PC-3 (cell line): ENCODE measurements around the gene CTXN3. TPM values are rescaled to one million over a fixed set of nuclear protein-coding genes. Genes with fewer than 3 reads are reported as not detected.

Experiments used
- ATAC-seq: fragments of 200-7000 bp; cut with Tn5 transposase; 2 replicates; pipeline ENCODE4 v1.9.1; 2020; ENCODE audit warnings: mild to moderate bottlenecking, moderate library complexity
- BruUV-seq: library from RNA; stranded (reverse); fragments of 400-500 nt; replicated peaks from 2 replicates; lab custom pipeline; 2021; lab: Mats Ljungman, UMichigan
- CTCF ChIA-PET: fragments of 300-600 bp; sonication (Branson Sonifier 250); formaldehyde crosslinking; loops from one replicate; lab custom pipeline; 2022; ENCODE audit warnings: antibody characterized with exemption; lab: Charles Lee
- POLR2A ChIA-PET: fragments of 300-600 bp; sonication (Branson Sonifier 250); formaldehyde crosslinking; loops from one replicate; lab custom pipeline; 2022; ENCODE audit warnings: antibody characterized with exemption; ENCODE audit not compliant: unreplicated experiment; lab: Charles Lee
- DNase-seq: peaks from one replicate; pipeline ENCODE4 v3.0.0-alpha.2; 2015
- H2AFZ ChIP-seq: fragments of 300-600 bp; sonication (generic); 2 replicates; pipeline ENCODE4 v1.6.0; 2016; ENCODE audit warnings: antibody characterized with exemption, low read length
- H3F3A ChIP-seq: fragments of 300-600 bp; sonication (generic); one replicate; pipeline ENCODE4 v1.6.0; 2017; ENCODE audit warnings: antibody characterized with exemption, low read length, control low read depth, mild to moderate bottlenecking; ENCODE audit not compliant: unreplicated experiment
- H3K27ac ChIP-seq: fragments of 300-600 bp; sonication (generic); 2 replicates; pipeline ENCODE4 v1.5.1; 2016; ENCODE audit warnings: mild to moderate bottlenecking, low read length
- H3K27me3 ChIP-seq: fragments of 300-600 bp; sonication (generic); 2 replicates; pipeline ENCODE4 v1.6.1; 2016; ENCODE audit warnings: low read length, mixed read lengths
- H3K36me3 ChIP-seq: fragments of 300-600 bp; sonication (generic); 2 replicates; pipeline ENCODE4 v1.6.1; 2016; ENCODE audit warnings: low read depth, mixed run types, low read length, mixed read lengths
- H3K4me1 ChIP-seq: fragments of 300-600 bp; sonication (generic); 2 replicates; pipeline ENCODE4 v1.5.1; 2016; ENCODE audit warnings: low read length; ENCODE audit not compliant: insufficient read depth
- H3K4me2 ChIP-seq: fragments of 300-600 bp; sonication (generic); 2 replicates; pipeline ENCODE4 v1.6.0; 2016; ENCODE audit warnings: low read length
- H3K4me3 ChIP-seq: fragments of 300-600 bp; sonication (generic); 2 replicates; pipeline ENCODE4 v1.5.1; 2016; ENCODE audit warnings: mild to moderate bottlenecking, low read length, mixed read lengths
- H3K79me2 ChIP-seq: fragments of 300-600 bp; sonication (generic); 2 replicates; pipeline ENCODE4 v1.6.1; 2017; ENCODE audit warnings: low read length, mixed read lengths
- H3K9ac ChIP-seq: fragments of 300-600 bp; sonication (generic); 2 replicates; pipeline ENCODE4 v1.6.0; 2016; ENCODE audit warnings: mild to moderate bottlenecking, low read length
- H3K9me2 ChIP-seq: fragments of 300-600 bp; sonication (generic); replicated peaks from 2 replicates; pipeline ENCODE4 v1.6.1; 2016; ENCODE audit warnings: mixed run types, low read length, mixed read lengths
- H3K9me3 ChIP-seq: fragments of 300-600 bp; sonication (generic); 2 replicates; pipeline ENCODE4 v1.6.1; 2016; ENCODE audit warnings: low read length, mixed read lengths
- H4K20me1 ChIP-seq: fragments of 300-600 bp; sonication (generic); 2 replicates; pipeline ENCODE4 v1.6.1; 2016; ENCODE audit warnings: low read length, mixed read lengths
- CTCF ChIP-seq: fragments of 300-600 bp; sonication (generic); conservative IDR thresholded peaks from 2 replicates; pipeline ENCODE4 v1.5.1; 2017; ENCODE audit warnings: antibody characterized with exemption, low read depth, mild to moderate bottlenecking, low read length
- EZH2 ChIP-seq: fragments of 300-600 bp; sonication (generic); IDR thresholded peaks from one replicate; pipeline ENCODE4 v1.6.1; 2017; ENCODE audit warnings: antibody characterized with exemption, mild to moderate bottlenecking, low read length; ENCODE audit not compliant: unreplicated experiment
- EZH2phosphoT487 ChIP-seq: fragments of 300-600 bp; sonication (generic); IDR thresholded peaks from 2 replicates; pipeline ENCODE4 v1.6.1; 2018; ENCODE audit warnings: mild to moderate bottlenecking, antibody characterized with exemption, low read length, borderline replicate concordance
- intact Hi-C: fragments of 100-400 bp; cut with micrococcal nuclease; formaldehyde crosslinking; loops from 2 replicates; pipeline ENCODE4 v1.9.0; 2023
- total RNA-seq: library from RNA; depleted of rRNA; stranded (reverse); fragments of >200 nt; gene quantifications from 2 replicates; pipeline ENCODE4 v1.2.3, GENCODE V29; 2014

The CTXN3 gene
- total RNA-seq, 1 experiment from 2014 or later, result not detected

DNA sequence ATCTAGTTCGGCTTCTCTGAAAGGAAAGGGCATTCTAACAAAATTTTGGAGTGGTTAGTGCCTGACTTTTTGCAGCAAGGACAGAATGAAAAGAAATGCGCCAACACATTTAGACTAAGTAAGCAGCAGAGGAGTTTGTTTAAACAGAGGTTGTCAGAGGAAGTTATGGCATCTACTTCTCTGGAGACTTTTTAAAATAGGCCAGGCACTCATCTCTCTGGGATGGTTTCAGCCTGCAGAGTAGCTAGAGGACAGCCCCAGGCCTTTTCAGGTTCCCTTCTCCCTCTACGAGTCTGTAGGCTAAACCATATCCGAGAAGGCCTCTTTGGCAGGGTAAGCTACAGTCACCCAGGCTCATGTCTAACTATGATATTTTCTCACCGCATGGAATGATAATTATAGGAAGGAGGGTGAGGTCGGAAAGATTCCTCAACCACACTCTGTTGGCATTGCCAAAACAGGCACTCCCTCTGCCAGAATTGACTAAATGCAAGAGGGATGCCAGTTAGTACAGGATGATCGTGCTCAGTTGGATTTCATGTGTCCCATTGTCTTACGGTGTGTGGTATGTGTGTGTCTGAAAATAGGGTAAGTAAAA lies 1.4 kb upstream of the CTXN3 start:
- H3K9ac ChIP-seq, result no peak overlapping the region
- H3K4me1 ChIP-seq, result no peaks in the 10 kb centered on the region
- H3K27me3 ChIP-seq, result peaks cover 96% of the 10 kb centered on the region
- no peaks in the 10 kb centered on the region for H3K9me3 ChIP-seq
- no peaks in the 10 kb centered on the region for H3K79me2 ChIP-seq
- no peak overlapping the region for H3K27ac ChIP-seq
- H3F3A ChIP-seq, result no peaks in the 10 kb centered on the region
- DNase-seq (no peak), ATAC-seq (no peak)
- no TSS peak for BruUV-seq
- H3K9me2 ChIP-seq, result no peaks in the 10 kb centered on the region
- no peak for TF ChIP-seq EZH2
- TF ChIP-seq EZH2phosphoT487, result no peak
- no peak for TF ChIP-seq CTCF
- no peak overlapping the region for H2AFZ ChIP-seq
- intact Hi-C loops, result no loop called here
- POLR2A ChIA-PET, result no interaction called here
- CTCF ChIA-PET, result no interaction called here
- H3K4me2 ChIP-seq, result no peak overlapping the region
- H3K4me3 ChIP-seq, result no peak overlapping the region
- H3K36me3 ChIP-seq, result no peaks in the 10 kb centered on the region
- no peaks in the 10 kb centered on the region for H4K20me1 ChIP-seq

GRCh38 chr5:127650022-127650421 lies 1.1 kb downstream of the CTXN3 start:
- POLR2A ChIA-PET, result interaction anchor here (0.6 kb wide), 1 partner anchor 465 kb away, joined by 4 read pairs; no protein-coding TSS in a partner anchor

More at GRCh38 chr5:127650022-127650421, 1.1 kb downstream of the CTXN3 start:
- peaks cover 99% of the 10 kb centered on the region for H3K27me3 ChIP-seq
- H3K9ac ChIP-seq, result no peak overlapping the region
- H4K20me1 ChIP-seq, result no peaks in the 10 kb centered on the region
- H2AFZ ChIP-seq, result no peak overlapping the region
- no peaks in the 10 kb centered on the region for H3K79me2 ChIP-seq
- H3K4me1 ChIP-seq, result no peaks in the 10 kb centered on the region
- DNase-seq, result no peak
- H3K27ac ChIP-seq, result no peak overlapping the region
- H3K4me3 ChIP-seq, result no peak overlapping the region
- no peak overlapping the region for H3K4me2 ChIP-seq
- H3K9me2 ChIP-seq, result no peaks in the 10 kb centered on the region
- CTCF ChIA-PET, result no interaction called here
- no peaks in the 10 kb centered on the region for H3K36me3 ChIP-seq
- intact Hi-C loops, result no loop called here
- TF ChIP-seq EZH2phosphoT487, result no peak
- TF ChIP-seq CTCF, result no peak
- no peak for TF ChIP-seq EZH2
- ATAC-seq, result no peak
- no peaks in the 10 kb centered on the region for H3F3A ChIP-seq
- no peaks in the 10 kb centered on the region for H3K9me3 ChIP-seq
- BruUV-seq, result no TSS peak
